Left hindlimb (tissue), 1 donor: Measurements from ENCODE around the gene WDR86.
A peak's percentile ranks its signal among the peaks of the same experiment; 100 is the strongest.

ENCODE experiments used
- DNase-seq: peaks from one replicate; pipeline ENCODE4 v3.0.0-alpha.2; 2018

WDR86 gene

DNA sequence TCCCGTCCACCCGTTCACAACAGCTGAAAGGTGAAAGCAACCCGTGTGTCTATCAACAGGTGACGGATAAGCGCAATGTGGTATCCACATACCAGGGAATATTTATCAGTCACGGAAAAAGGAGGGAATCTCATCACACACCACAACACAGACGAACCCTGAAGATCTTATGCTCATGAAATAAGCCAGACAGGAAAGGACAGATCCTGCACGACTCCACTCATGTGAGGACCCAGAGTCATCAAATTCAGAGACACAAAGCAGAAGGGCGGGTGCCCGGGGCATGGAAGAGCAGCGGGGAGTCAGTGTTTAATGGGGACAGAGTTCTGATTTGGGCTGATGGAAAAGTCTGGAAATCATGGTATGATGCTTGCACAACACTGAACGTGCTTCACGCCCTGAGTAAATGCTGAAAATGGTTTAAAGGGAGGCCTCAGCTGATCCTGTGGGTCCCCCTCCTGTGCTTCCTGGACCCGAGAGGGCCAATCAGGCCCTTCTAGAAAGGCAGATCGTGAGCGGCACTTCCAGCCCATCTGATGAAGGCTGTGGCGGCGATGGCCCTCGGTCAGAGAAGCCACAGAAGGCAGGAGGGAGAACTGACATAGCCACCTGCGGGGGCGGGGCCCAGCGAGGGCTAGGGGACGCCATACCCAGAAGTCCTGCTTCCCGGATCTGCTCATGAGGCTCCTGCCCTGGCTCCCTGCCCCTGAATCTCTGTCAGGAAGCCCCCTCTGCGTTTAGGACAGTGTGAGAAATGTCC lies 19.1 kb downstream of the WDR86 start:
- peak; percentile 23 for DNase-seq

DNA sequence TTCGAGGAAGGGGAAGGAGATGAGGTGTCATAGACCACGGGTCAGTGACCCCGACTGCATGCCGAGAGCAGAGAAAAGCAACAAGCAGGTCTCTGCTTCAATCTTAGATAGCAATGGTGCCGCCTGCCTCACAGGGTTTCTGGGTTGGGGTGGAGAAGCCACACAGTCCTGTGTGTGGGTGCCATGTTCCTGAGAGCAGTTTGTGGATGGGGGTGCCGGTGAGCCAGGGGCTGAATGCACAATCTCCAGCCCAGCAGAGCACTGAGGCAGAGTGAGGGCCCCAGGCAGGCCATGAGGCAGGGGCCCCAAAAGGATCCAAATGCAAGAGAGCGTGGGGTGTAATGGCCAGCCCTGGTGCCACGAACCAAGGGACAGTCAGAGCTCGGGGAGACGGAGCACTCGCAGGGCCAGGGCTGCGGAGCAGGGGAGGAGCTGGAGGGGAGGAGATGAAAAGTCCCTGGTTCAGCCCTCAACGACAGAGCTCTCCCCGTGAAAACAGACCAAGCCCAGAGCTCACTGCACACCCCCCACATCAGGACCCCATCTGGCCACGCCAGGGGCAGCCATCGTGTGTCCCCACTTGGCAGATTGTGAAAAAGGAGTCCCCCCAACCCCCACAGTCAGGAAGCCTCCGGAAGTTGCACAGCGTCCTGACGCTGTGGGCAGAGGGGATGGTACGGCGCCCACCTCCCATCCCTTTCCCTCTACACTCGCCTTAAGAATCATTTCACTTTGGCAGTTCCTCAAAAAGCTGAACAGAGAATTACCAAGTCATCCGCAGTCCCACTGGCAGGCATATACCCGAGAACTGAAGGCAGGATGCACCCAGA lies 19.9 kb downstream of the WDR86 start:
- DNase-seq = peak; percentile 17

DNA sequence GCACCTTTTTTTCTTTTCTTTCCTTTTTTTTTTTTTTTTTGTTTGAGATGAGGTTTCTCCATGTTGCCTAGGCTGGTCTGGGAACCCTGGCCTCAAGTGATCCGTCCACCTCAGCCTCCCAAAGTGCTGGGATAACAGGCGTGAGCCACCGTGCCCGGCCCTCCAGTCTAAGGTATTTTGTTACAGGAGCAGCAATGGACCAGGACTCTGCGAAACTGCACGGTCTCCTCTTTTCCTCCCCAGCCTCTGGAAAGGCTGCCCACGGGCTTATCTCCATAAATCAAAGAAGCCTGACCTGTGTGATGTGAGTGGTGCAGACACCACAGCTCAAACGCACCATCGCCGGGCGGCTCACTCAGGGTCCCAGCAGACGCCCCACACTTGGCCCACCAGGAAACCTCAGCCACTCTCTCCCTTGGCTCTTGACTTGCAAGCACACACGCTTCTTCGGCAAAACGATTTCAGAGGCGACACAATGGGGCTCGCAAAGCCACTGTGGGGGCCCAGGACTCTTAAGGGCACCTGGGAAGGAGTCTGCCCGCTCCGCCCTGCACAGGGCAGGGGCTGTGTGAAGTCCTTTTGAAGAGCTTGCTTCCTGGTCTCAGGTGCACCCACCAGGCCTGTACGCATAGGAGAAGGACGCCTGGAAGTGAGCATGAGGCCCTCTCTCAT lies 20.6 kb downstream of the WDR86 start:
- DNase-seq = peak; percentile 4

DNA sequence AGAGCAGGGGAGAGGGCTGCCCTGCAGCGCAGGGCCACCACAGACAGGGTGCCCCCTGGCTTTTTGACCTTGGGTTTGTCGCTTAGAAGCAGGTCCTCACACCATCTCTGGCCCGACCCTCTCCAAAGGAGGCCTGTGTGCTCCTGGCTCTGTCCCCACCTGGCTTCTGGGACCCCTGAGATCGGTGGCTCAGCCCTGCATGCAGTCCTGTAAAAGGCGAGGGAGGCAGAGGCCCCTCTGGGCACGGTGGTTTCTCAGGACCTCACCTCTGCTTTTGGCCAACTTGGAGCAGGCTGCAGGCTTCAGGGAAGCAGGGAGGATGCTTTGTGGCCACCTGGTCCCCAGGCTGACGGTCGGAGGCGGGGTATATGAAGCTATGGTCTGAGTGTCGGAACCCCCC lies 21.4 kb downstream of the WDR86 start:
- DNase-seq = no peak

DNA sequence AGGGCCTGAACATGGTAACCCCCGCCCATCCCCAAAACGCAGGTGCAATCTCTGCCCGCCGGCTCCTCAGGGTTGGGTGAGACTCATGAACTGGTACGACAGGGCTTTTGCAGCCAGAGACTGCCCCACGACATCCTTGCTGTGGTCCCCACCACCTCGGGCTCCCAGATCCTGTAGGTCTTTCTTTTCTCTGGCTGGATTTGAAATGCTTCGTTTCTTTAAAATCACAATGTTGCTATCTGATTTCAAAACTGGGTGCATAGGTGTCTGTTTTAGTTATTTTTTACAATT lies 21.9 kb downstream of the WDR86 start:
- DNase-seq = peak; percentile 21

DNA sequence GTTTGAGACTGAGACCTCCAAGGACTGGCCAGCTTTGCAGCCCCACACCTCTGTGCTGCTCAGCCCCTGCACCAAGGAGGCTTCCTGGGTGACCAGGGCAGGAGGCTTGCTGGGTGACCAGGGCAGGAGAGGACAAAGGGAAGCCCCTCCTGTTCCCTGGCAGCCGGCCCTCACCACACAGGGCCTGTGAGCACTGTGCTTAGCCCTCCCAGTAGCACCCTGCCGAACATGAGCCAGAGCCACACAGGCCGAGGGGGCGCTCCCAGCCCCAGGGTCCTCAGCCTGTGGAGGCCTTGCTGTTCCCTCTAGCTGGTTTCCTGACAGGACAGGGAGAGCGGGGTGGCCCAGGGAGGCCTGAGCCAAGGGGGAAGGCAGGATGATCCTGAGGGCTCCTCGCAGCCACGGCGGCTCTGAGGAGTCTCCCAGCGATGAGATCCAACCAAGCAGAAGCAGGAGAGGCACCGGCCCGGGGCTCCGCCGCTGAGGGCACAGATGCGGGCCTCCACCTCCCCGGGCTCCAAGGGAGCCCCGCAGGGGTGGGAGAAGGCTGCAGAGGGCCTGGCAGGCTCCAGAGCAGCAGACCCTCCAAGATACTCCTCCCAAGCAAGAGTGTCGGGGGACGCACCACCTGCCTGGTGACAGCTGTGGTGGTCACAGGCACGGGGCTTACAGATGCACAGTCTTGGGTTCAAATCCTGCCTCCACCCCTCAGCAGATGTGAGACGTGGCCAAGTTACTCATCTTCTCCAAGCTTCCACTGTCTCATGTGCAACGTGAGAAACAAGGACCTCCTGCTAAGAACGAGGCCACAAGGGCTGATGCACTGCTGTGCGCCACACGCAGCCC lies 22.5 kb downstream of the WDR86 start:
- peak; percentile 20 for DNase-seq

DNA sequence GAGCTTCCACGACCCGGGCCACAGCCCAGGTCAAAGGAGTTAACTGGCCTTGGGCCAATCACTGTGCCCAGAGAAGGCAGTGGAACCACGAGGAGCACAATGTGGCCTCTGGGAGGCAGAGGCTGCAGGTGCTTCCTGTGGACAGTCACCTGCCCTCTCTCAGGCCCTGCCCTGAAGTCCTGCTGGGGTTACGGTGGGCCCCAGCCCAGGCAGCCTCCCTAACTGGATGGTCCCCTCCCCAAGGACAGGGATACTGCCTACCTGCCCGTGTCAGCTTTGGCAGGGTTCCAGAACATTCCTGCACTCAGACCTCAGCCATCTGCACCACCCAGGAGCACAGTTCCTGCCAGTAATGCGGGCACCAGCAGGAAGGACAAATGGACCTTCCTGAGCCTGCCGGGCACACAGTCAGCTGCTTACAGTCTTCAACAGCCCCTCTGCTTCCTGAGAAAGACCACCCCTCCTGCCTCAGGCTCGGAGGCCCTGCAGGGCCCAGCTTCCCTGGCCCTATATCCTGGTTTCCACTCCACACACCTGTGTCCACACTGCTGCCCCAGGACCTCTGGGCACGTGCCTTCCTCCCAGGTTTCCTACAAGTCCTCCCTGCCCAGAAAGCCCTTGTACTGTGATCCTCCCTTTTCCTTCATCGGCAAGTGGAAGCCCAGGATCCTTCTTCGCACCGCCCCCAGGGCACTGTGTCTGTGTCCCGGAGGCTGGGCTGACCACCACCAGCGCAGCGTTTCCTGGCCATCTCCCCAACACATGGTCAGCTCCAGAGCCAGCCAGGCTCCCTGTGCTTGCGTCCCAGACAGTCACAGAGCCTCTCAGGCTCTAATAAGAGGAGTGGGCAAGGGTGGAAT lies 23.3 kb downstream of the WDR86 start:
- DNase-seq = no peak

DNA sequence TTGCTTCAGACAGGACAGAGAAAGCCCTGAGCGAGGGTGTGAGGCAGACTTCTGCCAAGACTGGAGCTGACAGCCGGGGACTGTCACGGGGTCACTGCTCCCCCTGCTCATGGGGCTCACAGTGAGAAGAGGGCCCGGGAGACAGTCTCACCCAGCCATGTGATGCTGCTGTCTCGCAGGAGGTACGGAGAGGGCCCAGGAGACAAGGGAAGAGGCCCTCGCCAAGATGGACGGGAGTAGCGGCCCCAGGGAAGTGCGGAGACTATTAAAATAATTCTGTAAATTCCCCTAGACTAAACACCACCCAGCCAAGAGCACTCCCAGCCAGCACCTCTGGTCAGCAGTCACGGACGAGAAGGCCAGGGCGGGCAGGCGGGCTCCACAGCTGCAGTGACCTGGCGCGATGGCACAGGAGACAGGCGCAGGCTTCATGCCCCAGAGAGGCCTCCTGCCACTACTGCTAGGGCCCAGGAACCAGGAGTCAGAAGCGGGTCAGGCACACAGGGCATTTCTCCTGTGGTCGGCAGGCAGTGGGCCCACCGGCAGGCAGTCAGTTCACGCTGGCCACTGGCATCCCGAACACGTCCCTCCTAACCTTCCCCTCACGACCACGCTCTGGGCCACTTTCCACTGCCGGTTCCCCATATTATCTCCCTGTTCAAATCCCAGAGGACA lies 24.1 kb downstream of the WDR86 start:
- DNase-seq = no peak

DNA sequence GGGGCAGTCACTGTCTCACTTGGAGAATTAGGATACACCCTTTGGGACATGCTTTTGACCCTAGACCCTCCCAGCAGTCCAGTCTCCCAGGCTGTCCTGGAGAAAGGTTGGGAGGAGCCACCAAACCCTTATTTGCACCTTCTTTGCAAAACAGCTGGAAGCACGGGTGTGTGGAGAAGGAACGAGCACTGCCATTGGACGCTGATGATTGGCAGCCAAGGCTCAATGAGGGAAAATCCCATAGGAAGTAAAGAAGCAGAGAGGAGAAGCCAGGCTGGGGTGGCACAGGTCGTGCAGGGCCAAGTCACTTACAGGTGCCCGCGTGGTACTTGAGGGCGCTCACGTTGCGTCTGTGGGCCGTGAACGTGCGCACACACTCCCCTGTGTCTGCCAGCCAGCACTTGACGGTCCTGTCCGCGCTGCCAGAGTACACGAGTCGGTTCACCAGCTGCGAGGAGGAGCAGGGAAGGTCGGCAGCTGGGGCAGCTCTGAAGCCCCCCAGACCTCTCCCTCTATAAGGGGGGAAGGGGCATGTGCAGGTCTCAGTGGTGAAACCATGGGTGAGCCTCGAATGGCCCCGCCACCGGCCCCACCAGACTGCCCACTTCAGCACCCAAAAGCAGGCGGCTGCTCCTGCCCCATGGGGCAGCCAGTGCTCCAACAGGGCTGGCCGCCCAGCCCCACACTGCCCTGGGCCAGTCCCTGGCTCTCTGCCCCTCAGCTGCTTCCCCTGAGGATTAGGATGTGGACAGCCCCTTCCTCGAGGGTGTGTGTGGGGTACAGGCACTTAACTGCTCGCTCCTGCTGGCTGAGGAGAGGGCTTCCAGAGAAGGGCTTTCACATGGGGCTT lies 24.8 kb downstream of the WDR86 start:
- no peak for DNase-seq

DNA sequence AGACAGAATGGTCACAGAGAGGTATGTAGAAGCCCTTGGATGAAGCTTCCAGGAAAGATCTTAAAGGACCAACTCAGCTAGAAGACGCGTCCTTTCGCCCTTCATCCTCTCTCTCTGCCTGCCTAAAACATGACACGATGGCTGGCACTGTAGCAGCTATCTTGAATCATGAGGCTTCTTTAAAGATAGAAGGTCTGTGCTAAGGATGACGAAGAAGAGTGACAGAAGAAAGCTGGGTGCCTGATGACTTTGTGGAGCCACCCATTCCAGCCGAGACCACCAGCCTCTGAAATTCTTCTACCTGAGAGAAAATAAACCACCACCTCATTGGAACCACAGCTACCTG lies 25.5 kb downstream of the WDR86 start:
- DNase-seq = no peak

DNA sequence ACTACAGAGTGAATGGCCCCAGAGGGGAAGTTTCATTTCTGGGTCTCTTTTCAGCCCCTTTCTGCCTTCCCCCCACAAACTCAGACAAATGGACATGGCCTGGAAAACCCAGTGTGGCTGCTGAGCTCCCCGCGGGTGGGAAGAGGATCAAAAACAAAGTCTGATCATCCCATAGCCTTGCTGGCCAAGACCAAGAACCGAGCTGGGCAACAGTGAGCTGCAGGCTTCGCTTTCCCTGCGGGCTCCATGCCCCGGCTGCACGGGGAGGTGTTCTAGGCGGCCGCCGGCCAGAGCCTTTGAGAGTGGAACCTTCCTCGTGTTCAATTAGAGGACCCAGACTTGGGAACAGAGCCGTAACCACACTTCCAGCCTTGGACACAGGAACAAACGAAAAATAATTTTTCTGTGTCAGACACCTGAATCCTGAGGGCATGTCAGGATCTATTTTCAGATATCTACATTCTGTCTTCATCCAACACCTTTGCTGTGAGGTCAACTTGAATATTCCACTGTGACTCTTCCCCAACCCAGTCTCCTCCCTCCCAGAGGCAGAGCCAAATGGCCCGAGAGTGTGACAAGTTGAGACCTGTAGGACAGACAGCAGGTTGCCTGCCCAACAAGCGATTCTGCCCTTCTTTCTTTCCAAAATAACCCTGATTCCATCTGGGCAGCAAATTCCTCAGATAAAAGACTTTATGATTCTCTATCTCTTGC lies 26.0 kb downstream of the WDR86 start:
- DNase-seq = no peak

DNA sequence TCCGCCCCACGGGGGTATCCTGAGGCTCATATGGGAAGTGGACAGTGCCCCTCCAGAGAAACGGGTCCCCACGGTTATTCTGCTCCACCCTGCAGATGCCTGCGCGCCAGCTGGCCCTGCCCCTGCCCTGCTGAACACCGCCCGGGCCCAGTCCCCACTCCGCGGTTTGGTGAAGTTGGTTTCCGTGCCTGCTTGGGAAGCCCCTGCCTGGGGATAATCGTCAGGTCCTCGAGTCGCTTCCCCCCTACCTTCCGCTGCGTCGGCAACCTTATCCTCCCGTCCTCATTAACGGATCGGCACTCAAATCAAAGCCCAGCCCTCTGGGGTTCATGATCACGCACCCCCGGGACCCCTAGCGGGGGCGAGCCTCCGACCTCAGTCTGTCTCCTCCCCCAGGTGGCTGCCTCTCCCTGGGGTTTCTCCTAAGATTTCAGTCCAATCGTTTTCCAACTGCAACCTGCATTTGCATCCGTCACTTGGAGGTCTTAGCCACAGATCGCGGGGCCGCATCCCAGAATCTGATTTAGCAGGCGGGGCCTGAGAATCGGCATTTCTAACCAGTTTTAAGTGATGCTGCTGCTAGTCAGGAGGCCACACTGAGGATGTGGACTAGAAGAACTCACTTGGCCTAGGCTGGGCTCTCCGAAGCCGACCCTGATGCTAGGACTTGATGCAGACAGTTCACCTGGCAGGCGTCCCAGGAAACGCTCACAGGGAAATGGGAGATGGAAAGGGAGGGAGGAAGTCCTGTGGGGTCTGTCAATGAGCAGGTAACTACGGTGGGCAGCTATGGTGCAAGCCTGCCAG lies 27.6 kb downstream of the WDR86 start:
- no peak for DNase-seq

DNA sequence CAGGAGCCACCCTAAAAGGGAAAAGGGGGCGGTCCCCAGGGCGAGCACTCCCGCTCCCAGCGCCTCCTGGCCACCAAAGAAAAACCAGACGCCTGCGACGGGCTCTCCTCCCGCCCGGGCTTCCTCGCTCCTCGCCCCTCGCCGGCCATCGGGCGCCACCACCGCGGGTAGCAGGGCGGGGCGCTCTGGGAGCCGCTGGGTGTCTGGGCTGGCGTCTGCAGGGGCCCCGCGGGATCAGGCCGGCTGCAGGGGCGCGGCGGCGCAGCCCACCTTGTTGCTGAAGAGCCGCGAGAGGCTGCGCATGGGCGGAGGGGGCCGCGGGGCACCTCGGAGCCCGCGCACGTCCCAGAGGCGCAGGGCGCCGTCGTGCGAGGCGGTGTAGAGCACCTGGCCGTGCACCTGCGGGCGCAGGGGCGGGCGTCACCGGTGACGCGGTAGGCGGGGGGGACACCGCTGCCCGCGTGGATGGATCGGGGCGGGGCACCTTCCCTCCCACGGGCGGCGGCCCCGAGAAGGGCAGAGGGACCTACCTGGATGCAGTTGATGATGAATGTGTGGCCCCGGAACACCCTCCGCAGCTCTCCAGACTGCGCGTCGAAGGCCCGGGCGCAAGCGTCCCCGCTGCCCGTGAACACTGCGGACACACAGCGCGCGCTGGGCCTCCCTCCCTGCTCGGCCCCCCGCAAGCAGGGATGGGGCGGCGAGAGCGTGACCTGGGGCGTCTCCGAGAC lies 28.3 kb downstream of the WDR86 start:
- DNase-seq = no peak

DNA sequence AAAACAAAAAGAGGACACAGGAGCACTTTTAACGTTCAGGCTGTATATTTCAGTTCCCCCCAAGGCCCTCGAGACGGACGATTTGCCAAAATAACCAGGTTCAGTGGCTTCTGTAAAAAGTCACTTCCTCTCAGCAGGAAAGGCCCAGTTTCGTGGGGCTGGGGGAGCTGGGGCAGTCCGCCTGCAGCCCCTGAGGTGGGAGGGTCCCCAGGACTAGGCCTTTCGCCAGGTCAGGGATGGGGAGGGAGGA lies 28.8 kb downstream of the WDR86 start:
- no peak for DNase-seq

DNA sequence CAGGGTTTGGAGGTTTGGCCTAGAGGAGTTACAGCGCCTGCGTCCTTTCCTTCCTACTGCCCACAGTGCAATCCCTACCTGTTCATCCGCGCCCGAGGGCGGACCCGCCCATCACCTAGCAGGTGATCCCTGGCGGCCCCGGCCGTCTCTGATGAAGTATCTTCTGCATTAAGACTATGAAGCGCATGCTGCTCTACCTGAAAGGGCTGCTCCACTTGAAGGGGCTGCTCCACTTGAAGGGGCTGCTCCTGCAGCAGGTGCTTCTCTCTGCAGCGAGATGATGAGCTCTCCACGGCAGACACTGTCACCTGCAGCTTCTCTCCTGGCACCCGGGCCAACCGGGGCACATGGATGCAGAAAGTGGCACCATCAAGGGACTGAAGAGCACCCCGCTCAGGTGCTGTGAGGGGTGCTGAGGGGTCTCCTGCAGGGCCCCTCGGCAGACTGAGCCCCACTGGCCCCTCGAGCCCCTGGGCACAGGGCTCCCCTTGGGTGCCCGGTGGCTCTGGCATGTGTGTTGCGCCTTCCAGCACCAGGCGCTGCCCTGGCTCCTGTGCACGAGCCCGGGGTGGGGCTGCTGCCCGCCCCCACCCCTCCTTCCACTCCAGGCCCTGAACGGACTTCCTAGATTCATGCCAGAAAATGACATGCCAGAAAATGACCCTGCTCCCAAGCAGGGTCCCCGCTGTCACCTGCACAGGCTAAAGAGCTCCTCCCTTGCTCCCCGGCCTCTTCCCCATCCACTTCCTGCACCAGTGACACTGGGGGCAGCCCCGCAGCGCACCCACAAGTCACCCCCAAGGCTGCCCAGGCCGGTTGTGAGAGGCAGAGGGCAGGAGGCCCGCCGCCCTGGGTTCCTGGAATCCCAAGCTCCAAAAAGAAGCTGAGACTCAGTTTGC lies 29.4 kb downstream of the WDR86 start:
- no peak for DNase-seq

DNA sequence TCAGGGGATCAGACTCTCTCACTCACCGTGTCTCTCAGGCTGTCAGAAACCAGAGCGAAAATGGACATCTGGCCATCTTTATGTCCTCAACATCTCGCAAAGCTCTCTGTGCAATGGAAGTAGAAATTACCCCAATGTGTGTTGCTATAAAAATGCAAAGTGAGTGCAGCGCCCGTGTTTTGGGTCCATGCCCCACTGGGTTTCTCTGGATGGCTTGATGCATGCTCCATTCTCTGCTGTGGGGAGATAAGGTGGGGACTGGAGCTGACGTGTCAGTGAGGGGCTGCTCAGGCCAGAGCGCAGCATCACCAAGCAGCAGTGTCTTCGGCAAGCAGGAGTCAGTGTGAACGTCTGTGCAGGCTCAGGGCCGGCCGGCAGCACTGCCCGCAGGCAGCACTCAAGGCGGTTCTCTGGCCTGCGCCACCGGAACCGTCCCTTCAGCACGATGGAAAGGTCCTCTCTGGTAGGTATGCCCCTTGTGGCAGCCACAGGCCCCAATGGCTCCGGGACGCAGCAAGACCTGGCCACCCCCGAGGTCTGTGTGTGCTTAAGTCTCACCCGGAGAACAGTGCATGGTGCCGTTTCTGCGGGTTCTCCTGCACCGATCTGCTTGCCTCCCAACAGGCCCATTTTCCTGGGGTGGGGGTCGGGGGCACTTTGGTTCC lies 30.2 kb downstream of the WDR86 start:
- DNase-seq = no peak

DNA sequence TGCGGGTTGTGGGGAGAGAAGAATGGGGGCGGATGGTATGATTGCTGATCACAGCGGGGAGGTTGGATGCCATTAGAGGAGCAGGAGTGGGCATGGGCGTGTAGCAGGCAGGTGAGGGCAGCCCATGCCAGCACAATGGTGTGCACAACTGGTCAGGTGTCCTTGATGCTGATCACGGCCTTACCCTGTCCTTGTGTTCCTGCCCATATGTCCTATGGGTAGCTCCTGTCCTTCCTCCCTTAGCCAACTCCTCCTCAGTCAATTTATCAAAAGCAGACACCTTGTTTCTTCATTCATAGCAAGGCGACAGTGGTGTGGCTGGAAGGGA lies 30.7 kb downstream of the WDR86 start:
- no peak for DNase-seq
